Measurements from ENCODE around the gene FLRT3. TPM values are rescaled to one million over a fixed set of nuclear protein-coding genes. Genes with fewer than 3 reads are reported as not detected.

Gene FLRT3
- total and polyA plus RNA-seq, 4 donors: 2.7 to 29.7 (median 6.6) TPM

DNA sequence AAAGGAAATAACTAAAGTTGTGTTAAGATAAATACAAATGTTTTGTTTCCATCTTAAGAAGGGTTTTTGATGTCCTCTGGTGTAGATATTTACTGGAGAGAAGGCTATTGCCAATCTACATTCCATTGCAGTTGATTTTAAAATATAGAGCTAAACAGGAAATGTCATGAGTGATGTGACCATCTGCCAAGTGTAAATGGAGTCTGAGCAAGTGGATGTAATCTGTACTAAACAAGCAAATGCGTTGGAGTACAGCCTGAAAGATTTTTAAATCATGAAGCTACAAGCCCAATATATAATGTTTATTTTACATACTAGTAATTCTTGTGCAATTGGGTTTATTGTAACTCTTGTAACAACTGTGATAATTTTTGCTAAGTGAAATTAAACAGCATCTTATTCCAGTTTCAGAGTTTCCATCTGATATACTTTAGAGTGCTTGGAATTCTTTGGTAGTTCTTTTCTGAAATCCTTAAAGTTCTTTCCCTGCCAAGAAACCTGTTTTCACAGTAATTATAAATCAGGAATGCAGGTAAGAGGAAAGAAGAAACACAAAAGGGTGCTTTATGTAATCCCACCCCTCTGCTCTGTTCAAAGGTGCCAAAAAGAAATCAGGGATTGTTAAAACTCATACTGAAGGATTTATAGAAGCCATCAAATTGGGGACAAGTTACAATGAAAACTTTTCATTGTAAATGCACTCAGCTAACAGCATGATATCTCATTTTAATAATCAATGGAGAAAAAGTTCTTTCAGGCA lies 47.2 kb upstream of the FLRT3 start:
- WGBS: 60% methylated on average over 1 of the region's 1 CpG
- no peaks in the 10 kb centered on the region for H3K4me1 ChIP-seq (ENCODE audit: control insufficient read depth in 4 of 4, insufficient read depth in 4 of 4, low read length in 3 of 4)
- no peak overlapping the region for H3K9ac ChIP-seq (ENCODE audit: low read depth in 1 of 2, low read length in 2 of 2)
- no peaks in the 10 kb centered on the region for H3K36me3 ChIP-seq (ENCODE audit: control insufficient read depth in 4 of 4, insufficient read depth in 3 of 4, low read depth in 1 of 4, low read length in 3 of 4)
- H3K27ac ChIP-seq (ENCODE audit: low read depth in 1 of 2, low read length in 2 of 2): no peak overlapping the region
- TF ChIP-seq REST (IDR thresholded peaks at IDR 0.05): no peak
- TF ChIP-seq, protein P1, sequence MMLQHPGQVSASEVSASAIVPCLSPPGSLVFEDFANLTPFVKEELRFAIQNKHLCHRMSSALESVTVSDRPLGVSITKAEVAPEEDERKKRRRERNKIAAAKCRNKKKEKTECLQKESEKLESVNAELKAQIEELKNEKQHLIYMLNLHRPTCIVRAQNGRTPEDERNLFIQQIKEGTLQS (IDR thresholded peaks at IDR 0.05): no peak
- TF ChIP-seq, protein P2, sequence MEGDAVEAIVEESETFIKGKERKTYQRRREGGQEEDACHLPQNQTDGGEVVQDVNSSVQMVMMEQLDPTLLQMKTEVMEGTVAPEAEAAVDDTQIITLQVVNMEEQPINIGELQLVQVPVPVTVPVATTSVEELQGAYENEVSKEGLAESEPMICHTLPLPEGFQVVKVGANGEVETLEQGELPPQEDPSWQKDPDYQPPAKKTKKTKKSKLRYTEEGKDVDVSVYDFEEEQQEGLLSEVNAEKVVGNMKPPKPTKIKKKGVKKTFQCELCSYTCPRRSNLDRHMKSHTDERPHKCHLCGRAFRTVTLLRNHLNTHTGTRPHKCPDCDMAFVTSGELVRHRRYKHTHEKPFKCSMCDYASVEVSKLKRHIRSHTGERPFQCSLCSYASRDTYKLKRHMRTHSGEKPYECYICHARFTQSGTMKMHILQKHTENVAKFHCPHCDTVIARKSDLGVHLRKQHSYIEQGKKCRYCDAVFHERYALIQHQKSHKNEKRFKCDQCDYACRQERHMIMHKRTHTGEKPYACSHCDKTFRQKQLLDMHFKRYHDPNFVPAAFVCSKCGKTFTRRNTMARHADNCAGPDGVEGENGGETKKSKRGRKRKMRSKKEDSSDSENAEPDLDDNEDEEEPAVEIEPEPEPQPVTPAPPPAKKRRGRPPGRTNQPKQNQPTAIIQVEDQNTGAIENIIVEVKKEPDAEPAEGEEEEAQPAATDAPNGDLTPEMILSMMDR (IDR thresholded peaks at IDR 0.05; ENCODE audit: low read depth, low read length, missing input control): no peak
- no peak for DNase-seq (ENCODE audit: low spot score)
- H3K27me3 ChIP-seq (ENCODE audit: control insufficient read depth in 4 of 4, insufficient read depth in 4 of 4, low read length in 3 of 4): no peaks in the 10 kb centered on the region
- H3K9me3 ChIP-seq (ENCODE audit: control insufficient read depth in 4 of 4, low read length in 3 of 4): peaks cover 0 to 3% (median 1%) of the 10 kb centered on the region in 4 donors
- no peak overlapping the region for H3K4me3 ChIP-seq (ENCODE audit: low read depth in 1 of 3, low read length in 3 of 3)

GRCh38 chr20:14383335-14383734 lies 45.9 kb upstream of the FLRT3 start:
- TF ChIP-seq EGR1 (IDR thresholded peaks at IDR 0.05; ENCODE audit: low read depth in 2 of 2) (no peak), FOXA1 (IDR thresholded peaks at IDR 0.05) (no peak)
- Histone ChIP-seq H3K9me3 (ENCODE audit: control insufficient read depth in 4 of 4, low read length in 3 of 4) (peaks cover 0 to 3% (median 1%) of the 10 kb centered on the region in 4 donors), H3K4me3 (ENCODE audit: low read depth in 1 of 3, low read length in 3 of 3) (no peak overlapping the region), H3K4me1 (ENCODE audit: control insufficient read depth in 4 of 4, insufficient read depth in 4 of 4, low read length in 3 of 4) (no peaks in the 10 kb centered on the region), H3K9ac (ENCODE audit: low read depth in 1 of 2, low read length in 2 of 2) (no peak overlapping the region), H3K27me3 (ENCODE audit: control insufficient read depth in 4 of 4, insufficient read depth in 4 of 4, low read length in 3 of 4) (no peaks in the 10 kb centered on the region), H3K27ac (ENCODE audit: low read depth in 1 of 2, low read length in 2 of 2) (no peak overlapping the region), H3K36me3 (ENCODE audit: control insufficient read depth in 4 of 4, insufficient read depth in 3 of 4, low read depth in 1 of 4, low read length in 3 of 4) (no peaks in the 10 kb centered on the region)
- DNase-seq (ENCODE audit: low spot score): no peak
- WGBS: 91% methylated on average over 5 of the region's 5 CpGs

DNA sequence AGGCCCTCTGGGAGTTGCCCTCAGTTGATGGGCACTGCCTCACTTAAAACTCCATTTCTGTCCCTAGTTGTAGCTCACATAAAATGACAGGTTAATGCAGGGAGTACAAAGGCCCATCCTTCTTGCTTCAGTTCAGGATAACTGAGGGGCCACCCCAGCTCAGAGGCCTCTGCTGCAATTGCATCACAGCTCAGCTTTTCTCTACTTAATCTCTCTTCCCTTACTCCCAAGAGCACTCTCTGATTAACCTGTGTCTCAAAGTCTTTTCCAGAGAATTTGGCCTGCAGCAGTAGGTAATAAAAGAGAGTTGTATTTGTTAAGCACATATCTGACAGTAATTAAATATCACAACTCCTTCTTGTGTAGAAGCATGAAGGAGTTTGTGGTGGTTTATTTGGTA lies 40.9 kb upstream of the FLRT3 start:
- TF ChIP-seq REST (IDR thresholded peaks at IDR 0.05) (no peak), RAD21 (IDR thresholded peaks at IDR 0.05) (no peak)
- TF ChIP-seq, protein P3, sequence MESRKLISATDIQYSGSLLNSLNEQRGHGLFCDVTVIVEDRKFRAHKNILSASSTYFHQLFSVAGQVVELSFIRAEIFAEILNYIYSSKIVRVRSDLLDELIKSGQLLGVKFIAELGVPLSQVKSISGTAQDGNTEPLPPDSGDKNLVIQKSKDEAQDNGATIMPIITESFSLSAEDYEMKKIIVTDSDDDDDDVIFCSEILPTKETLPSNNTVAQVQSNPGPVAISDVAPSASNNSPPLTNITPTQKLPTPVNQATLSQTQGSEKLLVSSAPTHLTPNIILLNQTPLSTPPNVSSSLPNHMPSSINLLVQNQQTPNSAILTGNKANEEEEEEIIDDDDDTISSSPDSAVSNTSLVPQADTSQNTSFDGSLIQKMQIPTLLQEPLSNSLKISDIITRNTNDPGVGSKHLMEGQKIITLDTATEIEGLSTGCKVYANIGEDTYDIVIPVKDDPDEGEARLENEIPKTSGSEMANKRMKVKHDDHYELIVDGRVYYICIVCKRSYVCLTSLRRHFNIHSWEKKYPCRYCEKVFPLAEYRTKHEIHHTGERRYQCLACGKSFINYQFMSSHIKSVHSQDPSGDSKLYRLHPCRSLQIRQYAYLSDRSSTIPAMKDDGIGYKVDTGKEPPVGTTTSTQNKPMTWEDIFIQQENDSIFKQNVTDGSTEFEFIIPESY (IDR thresholded peaks at IDR 0.05): no peak
- TF ChIP-seq, protein P1 (IDR thresholded peaks at IDR 0.05): no peak
- no peak for DNase-seq (ENCODE audit: low spot score)
- Histone ChIP-seq H3K27me3 (ENCODE audit: control insufficient read depth in 4 of 4, insufficient read depth in 4 of 4, low read length in 3 of 4) (no peaks in the 10 kb centered on the region), H3K4me1 (ENCODE audit: control insufficient read depth in 4 of 4, insufficient read depth in 4 of 4, low read length in 3 of 4) (no peaks in the 10 kb centered on the region), H3K4me3 (ENCODE audit: low read depth in 1 of 3, low read length in 3 of 3) (no peak overlapping the region), H3K9ac (ENCODE audit: low read depth in 1 of 2, low read length in 2 of 2) (no peak overlapping the region), H3K27ac (ENCODE audit: low read depth in 1 of 2, low read length in 2 of 2) (no peak overlapping the region), H3K9me3 (ENCODE audit: control insufficient read depth in 4 of 4, low read length in 3 of 4) (no peaks in the 10 kb centered on the region), H3K36me3 (ENCODE audit: control insufficient read depth in 4 of 4, insufficient read depth in 3 of 4, low read depth in 1 of 4, low read length in 3 of 4) (no peaks in the 10 kb centered on the region)

Measured in liver (tissue), 9 donors.